HG03097 (cell line): ENCODE measurements around the gene FHOD3.

Experiments
- ATAC-seq: cut with Tn5 transposase; IDR thresholded peaks from one replicate; pipeline ENCODE4 v1.9.1; 2021; ENCODE audit not compliant: unreplicated experiment, low FRiP score

Gene FHOD3

DNA sequence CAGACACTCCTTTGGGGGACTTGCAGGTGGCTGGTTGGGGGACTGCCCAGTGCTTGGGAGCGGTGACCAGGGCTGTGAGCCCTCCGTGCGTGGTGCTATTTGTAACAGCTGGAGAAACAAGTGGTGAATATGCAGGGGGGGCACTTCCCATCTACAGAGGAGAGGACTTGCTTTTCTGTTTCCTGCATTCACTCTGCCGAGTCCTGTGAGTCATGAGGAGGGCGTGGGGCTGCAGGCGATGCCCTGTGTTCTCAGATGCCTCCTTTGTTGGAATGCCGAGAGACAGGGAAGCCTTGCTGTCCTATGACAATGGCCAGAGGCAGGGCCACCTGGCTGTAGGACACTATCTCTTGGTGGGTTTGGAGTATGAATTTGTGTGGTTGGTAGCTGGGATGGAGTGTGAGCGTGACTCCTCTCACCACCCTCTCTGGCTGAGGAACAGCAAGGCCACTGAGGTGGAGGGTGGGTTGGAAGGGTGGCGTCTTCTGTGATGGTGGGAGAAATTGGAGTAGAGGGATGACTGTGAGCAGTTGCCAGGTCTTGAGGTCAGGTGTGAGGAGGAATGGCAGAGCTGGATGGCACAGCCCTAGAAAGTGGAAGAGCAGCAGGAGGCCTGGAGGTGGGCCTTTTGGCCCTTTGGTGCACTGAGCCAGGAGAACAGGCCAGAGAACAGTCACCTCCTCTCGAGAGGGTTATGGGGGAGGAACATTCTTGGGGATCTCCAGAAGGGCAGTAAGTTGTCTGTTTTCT, 24.3 kb downstream of the FHOD3 start:
- ATAC-seq = no peak

GRCh38 chr18:36322408-36322728, 24.9 kb downstream of the FHOD3 start:
- no peak for ATAC-seq

- ATAC-seq = no peak
Observed at GRCh38 chr18:36322734-36323133, 25.2 kb downstream of the FHOD3 start.

DNA sequence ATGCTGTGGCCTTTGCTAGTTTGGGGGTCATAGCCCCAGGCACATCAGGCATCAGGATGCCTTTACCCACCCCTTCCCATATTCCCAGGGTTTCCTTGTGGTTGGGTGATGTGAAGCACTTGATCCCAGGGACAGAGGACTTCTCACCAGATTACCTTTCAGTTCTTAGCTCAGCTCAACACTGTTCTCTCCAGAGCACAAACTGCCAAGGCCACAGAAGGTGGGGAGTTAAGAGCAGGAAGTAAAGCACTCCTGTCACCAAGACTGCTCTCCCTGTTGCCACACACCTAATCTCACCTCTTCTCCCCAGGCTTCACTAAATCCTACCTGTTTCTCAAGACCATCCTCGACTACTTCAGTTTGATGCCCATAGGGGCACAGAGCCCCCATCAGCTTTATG, 25.9 kb downstream of the FHOD3 start:
- ATAC-seq = no peak

GRCh38 chr18:36325846-36326245, 28.3 kb downstream of the FHOD3 start:
- ATAC-seq = no peak

- ATAC-seq = no peak
Observed at GRCh38 chr18:36326771-36327170, 29.3 kb downstream of the FHOD3 start.

GRCh38 chr18:36327352-36328316, 30.1 kb downstream of the FHOD3 start:
- no peak for ATAC-seq

DNA sequence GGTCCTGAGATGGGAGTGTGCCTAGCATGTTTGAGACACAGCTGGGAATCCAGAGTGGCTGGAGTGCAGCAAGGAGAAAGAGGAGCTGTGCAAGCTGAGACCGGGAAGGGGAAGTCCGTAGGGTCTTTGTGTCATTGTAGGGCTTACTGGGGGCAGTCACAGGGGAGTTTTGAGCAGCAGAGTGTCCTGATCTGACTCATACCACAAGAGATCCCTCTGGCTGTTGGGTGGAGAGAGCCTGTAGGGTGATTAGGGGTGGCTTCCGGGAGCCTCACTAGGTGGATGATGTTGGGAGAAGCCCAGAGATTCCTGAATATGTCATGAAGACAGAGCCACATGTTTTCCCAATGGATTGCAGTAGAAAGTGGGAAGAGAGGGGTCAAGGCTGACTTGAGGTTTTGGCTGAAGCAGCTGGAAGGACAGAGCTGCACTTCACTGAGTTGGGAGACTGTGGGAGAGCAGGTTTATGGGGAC, 30.9 kb downstream of the FHOD3 start:
- ATAC-seq = no peak

DNA sequence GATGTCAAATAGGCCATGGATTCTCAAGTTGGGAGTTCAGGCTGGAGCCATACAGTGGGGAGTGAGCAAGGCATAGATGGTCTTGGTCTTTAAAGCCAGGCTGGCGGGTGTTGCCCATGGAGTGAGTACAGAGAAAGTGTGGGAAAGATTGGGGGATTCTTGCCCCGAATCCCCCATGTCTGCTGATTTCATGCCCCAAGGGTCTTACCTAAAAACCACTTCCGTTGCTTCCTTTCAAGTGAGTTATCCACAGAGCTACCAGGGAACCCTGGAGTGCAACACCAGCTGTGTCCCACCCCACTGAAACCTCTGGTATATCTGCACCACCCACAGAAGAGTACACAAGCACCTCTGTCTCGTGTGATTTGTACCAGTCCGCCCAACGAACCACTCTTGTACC, 31.4 kb downstream of the FHOD3 start:
- no peak for ATAC-seq

DNA sequence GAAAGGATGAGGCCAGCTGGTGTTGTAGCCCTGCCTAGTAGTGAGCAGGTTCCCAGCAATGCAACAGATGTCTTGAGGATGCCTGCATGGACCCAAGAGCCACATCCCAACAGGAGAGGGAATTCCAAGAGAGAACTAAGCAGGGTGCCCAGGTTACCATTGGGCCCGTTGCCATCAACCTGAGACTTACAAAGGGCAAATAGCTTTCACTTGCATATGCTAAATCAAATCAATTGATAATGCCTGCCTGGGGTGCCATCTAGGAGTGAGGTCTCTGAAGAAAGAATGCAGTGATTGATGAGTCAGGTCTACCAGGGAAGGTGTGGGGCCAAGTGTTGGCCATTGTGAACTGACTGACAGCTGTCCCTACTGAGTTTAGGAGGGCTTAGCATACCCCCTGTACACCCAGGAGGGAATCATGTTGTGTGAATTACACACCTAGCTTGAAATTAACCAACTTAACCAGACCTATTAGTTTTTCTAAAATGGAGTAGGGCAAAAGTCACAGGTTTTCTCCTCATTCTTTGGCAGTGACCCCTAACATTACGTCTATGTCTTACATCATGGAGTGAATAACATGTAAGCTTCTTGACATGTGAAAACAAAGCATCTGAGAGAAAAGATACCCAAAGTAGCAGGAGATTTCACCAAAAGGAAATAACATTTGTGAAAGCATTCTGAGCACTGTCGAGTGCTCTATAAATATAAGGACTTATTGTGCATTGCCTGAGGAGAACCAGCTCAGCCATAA, 32.3 kb downstream of the FHOD3 start:
- ATAC-seq = no peak

GRCh38 chr18:36330435-36331052, 33.0 kb downstream of the FHOD3 start:
- ATAC-seq = no peak

DNA sequence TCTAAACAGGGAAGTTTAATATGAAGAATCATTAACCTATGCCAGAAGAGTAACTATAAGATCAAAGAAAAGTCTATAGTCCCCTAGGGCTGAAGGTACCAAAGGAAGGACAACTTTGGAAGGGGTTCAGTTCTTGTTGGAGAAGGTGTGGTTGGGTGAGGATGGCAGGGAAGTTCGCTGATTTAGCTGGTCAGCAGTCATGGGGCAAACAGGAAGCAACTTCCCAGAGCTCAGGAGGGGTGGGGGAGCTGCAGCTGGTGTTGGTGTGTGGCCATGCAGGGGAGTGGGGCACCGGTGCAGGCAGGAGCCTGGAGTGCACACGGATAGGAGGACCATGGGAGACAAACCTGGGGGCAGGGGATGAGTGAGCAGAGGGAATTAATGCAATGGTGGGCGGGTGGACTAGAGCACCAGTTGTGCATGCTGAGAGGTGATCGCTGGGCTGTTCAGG, 34.0 kb downstream of the FHOD3 start:
- no peak for ATAC-seq

DNA sequence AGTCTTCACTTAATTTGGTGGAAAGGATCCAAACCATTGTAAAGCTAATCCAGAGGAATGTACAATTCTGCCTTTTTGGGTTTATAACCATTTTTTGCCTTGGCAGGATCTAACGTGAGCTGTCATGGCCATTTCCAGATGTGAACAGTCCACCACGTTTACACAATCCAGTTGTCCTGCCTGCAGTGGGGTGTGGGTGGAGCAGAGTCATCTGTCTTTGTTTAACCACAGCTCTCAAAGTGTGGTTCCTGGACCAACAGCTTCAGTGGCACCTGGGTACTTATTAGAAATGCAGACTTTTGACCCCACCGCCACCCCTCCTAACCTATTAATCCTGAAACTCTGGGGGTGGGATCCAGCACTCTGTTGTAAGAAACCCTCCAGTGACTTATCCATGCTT, 35.9 kb downstream of the FHOD3 start:
- ATAC-seq = no peak

- no peak for ATAC-seq
Observed at GRCh38 chr18:36334798-36335197, 37.3 kb downstream of the FHOD3 start.

DNA sequence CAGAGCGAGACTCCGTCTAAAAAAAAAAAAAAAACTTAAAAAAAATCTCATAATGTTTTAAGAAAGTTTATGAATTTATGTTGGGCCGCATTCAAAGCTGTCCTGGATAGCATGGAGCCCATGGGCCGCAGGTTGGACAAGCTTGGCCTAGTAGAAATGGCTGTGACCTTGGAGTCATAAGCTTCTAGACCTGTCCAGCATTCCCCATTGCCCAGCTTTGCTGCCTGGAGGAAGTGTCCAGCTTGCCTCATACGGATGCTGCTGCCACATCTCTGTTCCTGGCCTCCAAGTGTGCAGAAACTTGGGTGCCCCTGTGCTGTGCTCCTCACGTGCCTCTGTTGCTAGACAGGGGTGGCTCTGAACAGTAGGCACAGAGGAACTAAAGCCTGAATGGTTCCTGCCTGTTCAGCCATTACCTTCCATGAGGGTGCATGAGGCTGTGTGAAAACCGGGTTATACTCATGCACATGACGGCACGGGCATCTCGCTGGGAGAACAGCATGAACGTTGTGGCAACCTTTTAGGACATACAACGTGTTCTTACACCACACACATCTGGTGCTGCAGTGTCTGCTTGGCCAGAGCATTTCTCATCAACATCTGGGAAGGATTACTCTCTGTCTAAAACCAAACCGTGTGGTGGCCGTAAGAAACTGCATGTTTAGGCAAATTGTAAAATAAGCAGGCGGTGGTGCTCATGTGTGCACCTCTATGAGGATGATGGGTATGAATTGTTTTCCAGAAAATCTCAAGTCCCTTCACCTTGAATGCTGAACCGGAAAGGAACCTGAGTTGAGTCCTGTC, 38.2 kb downstream of the FHOD3 start:
- ATAC-seq = no peak

DNA sequence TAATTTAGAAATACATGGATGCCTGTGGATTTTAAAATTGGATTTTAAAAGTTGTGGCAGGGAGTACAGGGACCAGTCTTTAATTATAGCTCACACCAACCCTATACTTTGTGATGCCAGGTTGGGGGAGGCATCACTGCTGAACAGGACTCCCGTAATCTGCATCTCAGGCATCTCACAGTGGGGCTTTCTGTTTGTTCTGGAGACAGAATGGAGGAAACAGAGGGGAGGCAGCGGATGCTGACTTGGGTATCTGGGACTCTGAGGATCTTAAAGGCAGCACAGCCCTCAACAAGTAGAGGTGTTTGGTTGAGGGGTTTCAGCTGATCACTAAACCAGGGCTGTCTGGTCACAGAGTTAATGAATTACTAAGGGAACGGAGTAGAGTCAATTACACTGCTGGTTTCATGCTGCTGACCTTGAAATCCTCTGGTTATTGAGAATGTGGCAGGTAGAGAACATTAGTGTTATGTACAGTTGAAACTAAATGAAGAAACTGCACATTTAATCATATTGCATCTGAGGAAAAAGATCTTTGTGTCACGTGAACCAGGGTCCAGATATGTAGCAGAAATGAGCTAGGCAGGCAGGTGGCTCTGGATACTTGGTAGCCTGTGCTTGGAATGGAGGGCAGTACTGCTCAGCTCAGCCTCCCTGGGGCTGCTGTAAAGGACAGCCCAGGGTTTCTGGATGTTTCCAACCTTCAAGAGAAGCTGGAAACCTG, 40.3 kb downstream of the FHOD3 start:
- ATAC-seq = no peak

DNA sequence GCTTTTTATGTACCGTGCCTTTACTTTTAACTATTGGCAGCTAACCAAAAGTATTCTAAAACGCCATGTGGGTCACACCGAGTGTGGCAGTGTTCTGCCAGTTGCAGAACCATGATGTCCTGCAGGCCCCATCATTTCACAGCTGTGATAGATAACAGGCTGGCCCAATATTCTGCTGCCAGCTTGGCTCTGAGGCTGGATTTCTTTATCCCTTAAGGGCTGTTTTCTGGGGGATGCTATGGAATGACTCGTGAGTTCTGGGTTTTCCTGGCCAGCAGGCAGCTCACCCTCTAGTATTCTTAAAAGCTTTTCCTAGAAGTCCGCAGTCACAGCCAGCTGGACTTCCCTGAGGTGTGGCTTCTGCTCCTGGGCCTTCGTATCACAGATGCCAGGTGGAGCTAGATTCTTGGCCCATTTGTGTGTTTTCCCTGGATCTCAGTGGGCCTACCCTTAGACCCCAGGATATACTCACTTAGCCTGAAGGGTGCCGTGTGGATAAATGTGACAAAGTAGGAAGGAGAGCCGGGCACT, 41.0 kb downstream of the FHOD3 start:
- no peak for ATAC-seq

GRCh38 chr18:36340246-36340645, 42.7 kb downstream of the FHOD3 start:
- ATAC-seq = no peak

GRCh38 chr18:36341944-36342343, 44.4 kb downstream of the FHOD3 start:
- ATAC-seq = no peak
